Activated CD8-positive, alpha-beta T cell treated with anti-CD3 and anti-CD28 coated beads for 36 hours (primary cell): ENCODE measurements around the gene SYMPK. TPM values are rescaled to one million over a fixed set of nuclear protein-coding genes. Genes with fewer than 3 reads are reported as not detected.

Experiments used
- ATAC-seq: fragments of 200-7000 bp; cut with Tn5 transposase; one replicate; pipeline ENCODE4 v1.10.0; 2021; ENCODE audit warnings: mild to moderate bottlenecking, moderate library complexity
- CTCF ChIA-PET: fragments of 350-600 bp; sonication (Branson Sonifier 250); formaldehyde crosslinking; loops from one replicate; lab custom pipeline; 2021; ENCODE audit warnings: antibody characterized with exemption; lab: Charles Lee
- POLR2A ChIA-PET: fragments of 350-600 bp; sonication (Branson Sonifier 250); formaldehyde crosslinking; loops from one replicate; lab custom pipeline; 2021; ENCODE audit warnings: antibody characterized with exemption; lab: Charles Lee
- DNase-seq: peaks from one replicate; pipeline ENCODE4 v3.0.0-alpha.2; 2020
- H3K27ac Mint-ChIP-seq: one replicate; pipeline ENCODE4 v1.8.0; 2021; ENCODE audit warnings: mild to moderate bottlenecking, mixed read lengths
- H3K27me3 Mint-ChIP-seq: one replicate; pipeline ENCODE4 v1.8.0; 2021; ENCODE audit warnings: mixed read lengths
- H3K36me3 Mint-ChIP-seq: one replicate; pipeline ENCODE4 v1.8.0; 2021; ENCODE audit warnings: low read depth, mixed read lengths
- H3K4me1 Mint-ChIP-seq: one replicate; pipeline ENCODE4 v1.8.0; 2021; ENCODE audit warnings: low read depth, mixed read lengths
- H3K4me3 Mint-ChIP-seq: one replicate; pipeline ENCODE4 v1.8.0; 2021; ENCODE audit warnings: mild to moderate bottlenecking, moderate library complexity, mixed read lengths
- H3K9me3 Mint-ChIP-seq: one replicate; pipeline ENCODE4 v1.8.0; 2021; ENCODE audit warnings: mixed read lengths
- CTCF ChIP-seq: fragments of 200-600 bp; IDR thresholded peaks from one replicate; pipeline ENCODE4 v1.8.0; 2022; ENCODE audit warnings: antibody characterized with exemption, mild to moderate bottlenecking
- intact Hi-C: fragments of 100-400 bp; cut with micrococcal nuclease; formaldehyde crosslinking; loops from one replicate; pipeline ENCODE4 v1.10.0; 2022
- total RNA-seq, 2 experiments: library from RNA; stranded (reverse); gene quantifications; one replicate each; pipeline ENCODE4 v1.2.3, GENCODE V29; 2021

The SYMPK gene
- total RNA-seq, 2 experiments from 2014 or later, result 96.8 to 114 TPM

DNA sequence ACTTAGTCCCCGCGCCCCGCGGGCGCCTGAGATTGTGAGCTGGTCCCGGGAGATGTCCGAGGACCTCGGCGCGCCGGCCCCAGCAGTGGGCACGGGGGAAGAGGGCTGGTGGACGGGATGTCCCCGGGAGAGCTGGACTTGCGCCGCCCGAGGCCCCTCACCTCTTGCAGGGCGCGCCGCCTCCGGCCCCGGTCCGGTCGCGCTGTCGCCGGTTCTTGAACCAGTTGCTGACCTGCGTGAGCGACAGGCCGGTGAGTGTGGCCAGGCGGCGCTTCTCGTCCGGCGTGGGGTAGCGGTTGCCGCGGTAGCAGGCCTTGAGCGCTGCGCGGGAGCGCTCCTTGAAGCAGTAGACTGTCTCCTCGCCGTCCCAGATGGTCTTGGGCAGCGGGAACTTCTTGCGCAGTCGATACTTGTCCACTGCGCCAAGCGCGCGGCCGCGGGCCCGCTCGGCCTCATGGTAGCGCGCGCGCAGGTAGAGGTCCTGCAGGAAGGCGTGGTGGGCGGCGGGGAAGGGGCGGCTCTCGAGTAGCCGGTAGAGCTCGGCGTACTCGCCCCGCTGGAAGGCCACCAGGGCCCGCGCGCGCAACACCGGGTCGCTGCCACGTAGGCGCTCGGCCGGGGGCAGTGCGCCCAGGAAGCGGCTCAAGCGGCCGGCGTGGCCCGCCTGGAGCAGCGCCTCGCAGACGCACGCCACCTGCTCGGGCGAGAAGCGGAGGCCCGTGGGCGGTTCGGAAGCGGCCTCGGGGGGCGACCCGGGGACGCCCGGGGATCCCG is 94.9 kb downstream of the SYMPK start:
- peak; percentile 21 for DNase-seq

DNA sequence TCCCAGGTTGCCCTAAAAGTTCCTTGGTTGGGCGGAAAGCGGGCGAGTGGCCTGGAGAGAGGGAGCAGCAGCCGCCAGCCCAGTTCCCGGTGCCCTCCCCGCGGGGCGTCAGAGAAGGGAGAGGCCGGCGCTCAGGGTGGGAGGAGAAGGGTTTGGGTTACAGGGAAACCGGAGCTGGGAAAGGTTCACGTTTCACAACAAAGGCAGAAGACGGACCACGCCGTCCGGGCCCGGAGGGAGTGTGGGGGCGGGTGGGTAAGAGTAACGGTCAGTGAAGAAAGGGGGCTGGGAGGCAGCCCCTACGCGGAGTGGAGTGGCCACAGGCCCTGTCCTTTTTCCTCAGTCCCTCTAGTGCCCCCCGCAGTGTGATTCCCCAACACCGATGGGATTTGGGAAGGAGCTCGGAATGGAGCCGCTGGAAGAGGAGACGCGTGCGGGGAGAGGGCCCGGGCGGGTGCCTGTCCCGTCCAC is 95.5 kb downstream of the SYMPK start:
- H3K27ac Mint-ChIP-seq, result no peak overlapping the region
- intact Hi-C loops, result no loop called here
- DNase-seq (no peak), ATAC-seq (no peak)
- no peaks in the 10 kb centered on the region for H3K36me3 Mint-ChIP-seq
- no peak for TF ChIP-seq CTCF
- POLR2A ChIA-PET, result interaction anchor here (0.6 to 4.2 kb wide), 7 partner anchors 12 to 119 kb away, joined by 3 to 27 read pairs (median 7); partner anchors contain the start of genes DMWD, FBXO46 and IRF2BP1
- CTCF ChIA-PET, result interaction anchor here (1.0 to 5.1 kb wide), 4 partner anchors 9 to 49 kb away, joined by 4 to 52 read pairs (median 18); partner anchors contain the start of gene RSPH6A
- H3K27me3 Mint-ChIP-seq, result peaks cover 22% of the 10 kb centered on the region
- H3K4me3 Mint-ChIP-seq, result no peak overlapping the region
- H3K4me1 Mint-ChIP-seq, result peaks cover 12% of the 10 kb centered on the region
- H3K9me3 Mint-ChIP-seq, result no peaks in the 10 kb centered on the region

More for the DNA sequence above, 94.9 kb downstream of the SYMPK start:
- no peak for TF ChIP-seq CTCF
- CTCF ChIA-PET, result interaction anchor here (1.4 to 9.3 kb wide), 12 partner anchors 10 to 134 kb away, joined by 4 to 124 read pairs (median 13); partner anchors contain the start of genes DMPK, DMWD, MYPOP and QPCTL
- Mint-ChIP-seq H3K36me3 (no peaks in the 10 kb centered on the region), H3K27me3 (peaks cover 22% of the 10 kb centered on the region), H3K4me1 (peaks cover 12% of the 10 kb centered on the region), H3K27ac (no peak overlapping the region), H3K4me3 (peak overlapping the region; percentile 65), H3K9me3 (no peaks in the 10 kb centered on the region)
- ATAC-seq, result no peak
- POLR2A ChIA-PET, result interaction anchor here (0.6 to 4.2 kb wide), 10 partner anchors 11 to 125 kb away, joined by 3 to 27 read pairs (median 4); partner anchors contain the start of genes DMWD, IRF2BP1 and SNRPD2
- intact Hi-C loops, result no loop called here

- no peak overlapping the region for H3K4me3 Mint-ChIP-seq
- intact Hi-C loops, result no loop called here
Measured at GRCh38 chr19:45766869-45767346, 96.0 kb downstream of the SYMPK start.

GRCh38 chr19:45766296-45766868 is 96.6 kb downstream of the SYMPK start:
- Mint-ChIP-seq H3K4me1 (peaks cover 12% of the 10 kb centered on the region), H3K4me3 (no peak overlapping the region), H3K27ac (no peak overlapping the region), H3K36me3 (no peaks in the 10 kb centered on the region), H3K9me3 (no peaks in the 10 kb centered on the region), H3K27me3 (peaks cover 15% of the 10 kb centered on the region)
- ATAC-seq (no peak), DNase-seq (no peak)
- TF ChIP-seq CTCF, result no peak
- intact Hi-C loops, result no loop called here
- CTCF ChIA-PET, result interaction anchor here (1.0 to 5.1 kb wide), 2 partner anchors 13 to 50 kb away, joined by 4 to 52 read pairs; partner anchors contain the start of gene RSPH6A
- POLR2A ChIA-PET, result interaction anchor here (1.0 to 4.2 kb wide), 2 partner anchors 33 to 35 kb away, joined by 4 to 27 read pairs; partner anchors contain the start of gene FBXO46

More at GRCh38 chr19:45766869-45767346, 96.0 kb downstream of the SYMPK start:
- ATAC-seq (no peak), DNase-seq (no peak)
- Mint-ChIP-seq H3K4me1 (peaks cover 12% of the 10 kb centered on the region), H3K9me3 (no peaks in the 10 kb centered on the region), H3K27ac (no peak overlapping the region), H3K36me3 (no peaks in the 10 kb centered on the region), H3K27me3 (peaks cover 18% of the 10 kb centered on the region)
- ChIA-PET POLR2A (interaction anchor here (0.6 to 4.2 kb wide), 5 partner anchors 12 to 119 kb away, joined by 3 to 27 read pairs (median 4); partner anchors contain the start of genes FBXO46 and IRF2BP1), CTCF (interaction anchor here (1.0 to 5.1 kb wide), 2 partner anchors 12 to 49 kb away, joined by 4 to 52 read pairs; partner anchors contain the start of gene RSPH6A)
- no peak for TF ChIP-seq CTCF
